ENCODE measurements around the gene HRK.

DNA sequence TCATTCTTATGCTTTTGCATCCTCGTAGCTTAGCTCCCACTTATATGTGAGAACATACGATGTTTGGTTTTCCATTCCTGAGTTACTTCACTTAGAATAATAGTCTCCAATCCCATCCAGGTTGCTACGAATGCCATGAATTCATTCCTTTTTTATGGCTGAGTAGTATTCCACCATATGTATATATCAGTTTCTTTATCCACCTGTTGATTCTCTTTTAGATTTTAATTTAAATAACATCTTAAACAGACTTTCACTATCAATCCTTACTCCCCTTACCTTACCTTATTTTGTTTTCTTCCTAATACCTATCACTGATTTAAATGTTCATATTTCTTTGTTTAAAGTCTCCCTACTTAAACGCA lies 29.0 kb upstream of the HRK start:
- TF ChIP-seq, protein P1, sequence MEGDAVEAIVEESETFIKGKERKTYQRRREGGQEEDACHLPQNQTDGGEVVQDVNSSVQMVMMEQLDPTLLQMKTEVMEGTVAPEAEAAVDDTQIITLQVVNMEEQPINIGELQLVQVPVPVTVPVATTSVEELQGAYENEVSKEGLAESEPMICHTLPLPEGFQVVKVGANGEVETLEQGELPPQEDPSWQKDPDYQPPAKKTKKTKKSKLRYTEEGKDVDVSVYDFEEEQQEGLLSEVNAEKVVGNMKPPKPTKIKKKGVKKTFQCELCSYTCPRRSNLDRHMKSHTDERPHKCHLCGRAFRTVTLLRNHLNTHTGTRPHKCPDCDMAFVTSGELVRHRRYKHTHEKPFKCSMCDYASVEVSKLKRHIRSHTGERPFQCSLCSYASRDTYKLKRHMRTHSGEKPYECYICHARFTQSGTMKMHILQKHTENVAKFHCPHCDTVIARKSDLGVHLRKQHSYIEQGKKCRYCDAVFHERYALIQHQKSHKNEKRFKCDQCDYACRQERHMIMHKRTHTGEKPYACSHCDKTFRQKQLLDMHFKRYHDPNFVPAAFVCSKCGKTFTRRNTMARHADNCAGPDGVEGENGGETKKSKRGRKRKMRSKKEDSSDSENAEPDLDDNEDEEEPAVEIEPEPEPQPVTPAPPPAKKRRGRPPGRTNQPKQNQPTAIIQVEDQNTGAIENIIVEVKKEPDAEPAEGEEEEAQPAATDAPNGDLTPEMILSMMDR (IDR thresholded peaks at IDR 0.05): no peak
- TF ChIP-seq POLR2A (IDR thresholded peaks at IDR 0.05): no peak
- no peak for TF ChIP-seq EP300 (IDR thresholded peaks at IDR 0.05)
- TF ChIP-seq POLR2AphosphoS5 (IDR thresholded peaks at IDR 0.05): no peak

Data from stomach (tissue), 4 donors.